Measurements from ENCODE around the gene NIPAL3.

The NIPAL3 gene

GRCh38 chr1:24424990-24425389 is 9.4 kb downstream of the NIPAL3 start:
- Histone ChIP-seq H3K4me3 (ENCODE audit: low read depth, low read length) (no peak overlapping the region), H3K4ac (ENCODE audit: low read depth, low read length) (no peak overlapping the region), H4K12ac (ENCODE audit: low read depth, low read length) (no peak overlapping the region), H3K9me3 (ENCODE audit: insufficient read depth, low read depth, low read length) (no peaks in the 10 kb centered on the region), H3K18ac (ENCODE audit: low read length) (no peak overlapping the region), H2BK120ac (ENCODE audit: insufficient read depth, low read length, poor library complexity) (no peak overlapping the region), H4K91ac (ENCODE audit: low read depth, low read length) (no peak overlapping the region), H2BK12ac (ENCODE audit: low read length) (no peak overlapping the region), H2AFZ (ENCODE audit: insufficient read depth, low read length, poor library complexity) (no peak overlapping the region), H3K27me3 (ENCODE audit: insufficient read depth, low read length) (no peaks in the 10 kb centered on the region), H3K79me1 (ENCODE audit: low read length) (no peaks in the 10 kb centered on the region), H3K36me3 (ENCODE audit: control insufficient read depth in 1 of 2, insufficient read depth in 2 of 2, low read length in 2 of 2) (peaks cover 0 to 3% of the 10 kb centered on the region in 2 experiments), H3K79me2 (ENCODE audit: control insufficient read depth, insufficient read depth, low read length, poor library complexity) (no peaks in the 10 kb centered on the region), H3K23ac (ENCODE audit: low read length) (no peak overlapping the region), H4K8ac (ENCODE audit: low read depth, low read length) (no peak overlapping the region), H3K14ac (ENCODE audit: low read length) (no peak overlapping the region), H2BK5ac (ENCODE audit: low read depth, low read length, poor library complexity) (no peak overlapping the region), H3K4me1 (ENCODE audit: control insufficient read depth in 1 of 2, insufficient read depth in 2 of 2, low read length in 2 of 2) (no peaks in the 10 kb centered on the region), H3K4me2 (ENCODE audit: low read length) (no peak overlapping the region), H3K9ac (ENCODE audit: low read length) (no peak overlapping the region), H3K27ac (ENCODE audit: low read depth, low read length) (no peak overlapping the region), H2AK5ac (ENCODE audit: low read length) (no peak overlapping the region)
- no CpG with 5 or more reads among the region's 3 CpGs for WGBS (ENCODE audit: extremely low coverage, insufficient coverage, insufficient read length)
- DNase-seq: no peak

- Histone ChIP-seq H3K4ac (ENCODE audit: low read depth, low read length) (no peak overlapping the region), H3K4me3 (ENCODE audit: low read depth, low read length) (no peak overlapping the region), H2BK5ac (ENCODE audit: low read depth, low read length, poor library complexity) (no peak overlapping the region), H3K9me3 (ENCODE audit: insufficient read depth, low read depth, low read length) (no peaks in the 10 kb centered on the region), H3K27ac (ENCODE audit: low read depth, low read length) (no peak overlapping the region), H3K9ac (ENCODE audit: low read length) (no peak overlapping the region), H2BK120ac (ENCODE audit: insufficient read depth, low read length, poor library complexity) (no peak overlapping the region), H4K12ac (ENCODE audit: low read depth, low read length) (no peak overlapping the region), H3K79me2 (ENCODE audit: control insufficient read depth, insufficient read depth, low read length, poor library complexity) (no peaks in the 10 kb centered on the region), H3K27me3 (ENCODE audit: insufficient read depth, low read length) (no peaks in the 10 kb centered on the region), H3K4me1 (ENCODE audit: control insufficient read depth in 1 of 2, insufficient read depth in 2 of 2, low read length in 2 of 2) (no peaks in the 10 kb centered on the region), H4K8ac (ENCODE audit: low read depth, low read length) (no peak overlapping the region), H2BK12ac (ENCODE audit: low read length) (no peak overlapping the region), H3K23ac (ENCODE audit: low read length) (no peak overlapping the region), H3K4me2 (ENCODE audit: low read length) (no peak overlapping the region), H2AFZ (ENCODE audit: insufficient read depth, low read length, poor library complexity) (no peak overlapping the region), H3K36me3 (ENCODE audit: control insufficient read depth in 1 of 2, insufficient read depth in 2 of 2, low read length in 2 of 2) (peaks cover 0 to 3% of the 10 kb centered on the region in 2 experiments), H3K79me1 (ENCODE audit: low read length) (no peaks in the 10 kb centered on the region), H3K14ac (ENCODE audit: low read length) (no peak overlapping the region), H3K18ac (ENCODE audit: low read length) (no peak overlapping the region), H2AK5ac (ENCODE audit: low read length) (no peak overlapping the region), H4K91ac (ENCODE audit: low read depth, low read length) (no peak overlapping the region)
- WGBS (ENCODE audit: extremely low coverage, insufficient coverage, insufficient read length): no CpG with 5 or more reads among the region's 3 CpGs
- DNase-seq: no peak
Observed at GRCh38 chr1:24425441-24425840, 9.8 kb downstream of the NIPAL3 start.

- no CpG with 5 or more reads among the region's 7 CpGs for WGBS (ENCODE audit: extremely low coverage, insufficient coverage, insufficient read length)
- no peaks in the 10 kb centered on the region for H3K27me3 ChIP-seq (ENCODE audit: insufficient read depth, low read length)
- H3K4me1 ChIP-seq (ENCODE audit: control insufficient read depth in 1 of 2, insufficient read depth in 2 of 2, low read length in 2 of 2): no peaks in the 10 kb centered on the region
- no peak overlapping the region for H2BK12ac ChIP-seq (ENCODE audit: low read length)
- H3K9ac ChIP-seq (ENCODE audit: low read length): no peak overlapping the region
- H3K36me3 ChIP-seq (ENCODE audit: control insufficient read depth in 1 of 2, insufficient read depth in 2 of 2, low read length in 2 of 2): peaks cover 0 to 3% of the 10 kb centered on the region in 2 experiments
- no peak overlapping the region for H4K12ac ChIP-seq (ENCODE audit: low read depth, low read length)
- H2AK5ac ChIP-seq (ENCODE audit: low read length): no peak overlapping the region
- H3K14ac ChIP-seq (ENCODE audit: low read length): no peak overlapping the region
- H3K4me2 ChIP-seq (ENCODE audit: low read length): no peak overlapping the region
- H3K23ac ChIP-seq (ENCODE audit: low read length): no peak overlapping the region
- no peak overlapping the region for H2BK5ac ChIP-seq (ENCODE audit: low read depth, low read length, poor library complexity)
- no peak overlapping the region for H2AFZ ChIP-seq (ENCODE audit: insufficient read depth, low read length, poor library complexity)
- no peak overlapping the region for H3K4me3 ChIP-seq (ENCODE audit: low read depth, low read length)
- H4K8ac ChIP-seq (ENCODE audit: low read depth, low read length): no peak overlapping the region
- no peak overlapping the region for H3K27ac ChIP-seq (ENCODE audit: low read depth, low read length)
- DNase-seq: no peak
- no peaks in the 10 kb centered on the region for H3K79me2 ChIP-seq (ENCODE audit: control insufficient read depth, insufficient read depth, low read length, poor library complexity)
- no peak overlapping the region for H3K4ac ChIP-seq (ENCODE audit: low read depth, low read length)
- no peak overlapping the region for H3K18ac ChIP-seq (ENCODE audit: low read length)
- no peak overlapping the region for H2BK120ac ChIP-seq (ENCODE audit: insufficient read depth, low read length, poor library complexity)
- H3K9me3 ChIP-seq (ENCODE audit: insufficient read depth, low read depth, low read length): no peaks in the 10 kb centered on the region
- H4K91ac ChIP-seq (ENCODE audit: low read depth, low read length): no peak overlapping the region
- H3K79me1 ChIP-seq (ENCODE audit: low read length): no peaks in the 10 kb centered on the region
Observed at GRCh38 chr1:24425922-24426321, 10.3 kb downstream of the NIPAL3 start.

DNA sequence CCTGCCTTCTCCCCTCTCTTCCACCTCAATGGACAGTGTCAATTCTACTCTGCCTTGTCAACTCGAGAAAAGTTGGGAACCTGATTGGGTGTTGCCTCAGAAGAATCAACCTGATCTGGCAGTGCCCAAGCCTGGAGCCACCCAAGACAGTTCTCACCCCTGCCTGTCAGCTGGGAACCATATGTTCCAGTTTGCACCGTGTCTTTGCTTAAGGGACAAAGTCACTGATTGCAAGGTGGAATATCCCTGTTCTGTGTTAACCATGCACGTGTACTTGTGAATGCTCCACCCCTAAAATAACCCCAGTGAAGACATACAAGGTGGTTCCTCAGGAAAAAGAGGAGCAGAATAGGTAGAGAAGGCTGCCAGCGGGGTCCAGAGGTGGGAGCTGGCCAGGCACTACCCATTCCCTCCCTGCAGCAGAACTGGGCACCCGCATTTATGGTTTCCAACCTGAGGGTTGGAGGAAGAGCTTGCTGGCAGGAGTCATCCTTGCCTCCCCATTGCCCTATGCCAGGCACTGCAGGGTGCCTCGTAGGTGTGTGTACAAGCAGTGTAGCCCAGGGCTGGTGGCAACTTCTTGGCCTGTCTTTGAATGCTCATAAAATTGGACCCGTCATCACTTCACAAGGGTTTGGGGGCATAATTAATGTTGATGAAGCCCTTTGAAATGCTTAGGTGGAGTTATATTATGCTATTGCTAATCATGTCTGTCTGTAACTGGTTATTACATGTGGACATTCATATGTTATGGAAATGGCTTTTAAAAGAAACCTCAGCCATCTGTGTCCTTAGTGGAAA is 11.3 kb downstream of the NIPAL3 start:
- H4K91ac ChIP-seq (ENCODE audit: low read depth, low read length): no peak overlapping the region
- no peak overlapping the region for H3K27ac ChIP-seq (ENCODE audit: low read depth, low read length)
- no peak overlapping the region for H3K4me3 ChIP-seq (ENCODE audit: low read depth, low read length)
- no peaks in the 10 kb centered on the region for H3K79me2 ChIP-seq (ENCODE audit: control insufficient read depth, insufficient read depth, low read length, poor library complexity)
- no peak overlapping the region for H2AFZ ChIP-seq (ENCODE audit: insufficient read depth, low read length, poor library complexity)
- H3K4me1 ChIP-seq (ENCODE audit: control insufficient read depth in 1 of 2, insufficient read depth in 2 of 2, low read length in 2 of 2): no peaks in the 10 kb centered on the region
- peaks cover 0 to 3% of the 10 kb centered on the region in 2 experiments for H3K36me3 ChIP-seq (ENCODE audit: control insufficient read depth in 1 of 2, insufficient read depth in 2 of 2, low read length in 2 of 2)
- no CpG with 5 or more reads among the region's 7 CpGs for WGBS (ENCODE audit: extremely low coverage, insufficient coverage, insufficient read length)
- no peak overlapping the region for H3K9ac ChIP-seq (ENCODE audit: low read length)
- H3K14ac ChIP-seq (ENCODE audit: low read length): no peak overlapping the region
- no peak overlapping the region for H3K23ac ChIP-seq (ENCODE audit: low read length)
- H3K18ac ChIP-seq (ENCODE audit: low read length): no peak overlapping the region
- DNase-seq: no peak
- H3K27me3 ChIP-seq (ENCODE audit: insufficient read depth, low read length): no peaks in the 10 kb centered on the region
- H2BK120ac ChIP-seq (ENCODE audit: insufficient read depth, low read length, poor library complexity): no peak overlapping the region
- H3K79me1 ChIP-seq (ENCODE audit: low read length): no peaks in the 10 kb centered on the region
- H4K12ac ChIP-seq (ENCODE audit: low read depth, low read length): no peak overlapping the region
- no peak overlapping the region for H2AK5ac ChIP-seq (ENCODE audit: low read length)
- H3K4ac ChIP-seq (ENCODE audit: low read depth, low read length): no peak overlapping the region
- no peak overlapping the region for H2BK12ac ChIP-seq (ENCODE audit: low read length)
- no peaks in the 10 kb centered on the region for H3K9me3 ChIP-seq (ENCODE audit: insufficient read depth, low read depth, low read length)
- H4K8ac ChIP-seq (ENCODE audit: low read depth, low read length): no peak overlapping the region
- no peak overlapping the region for H2BK5ac ChIP-seq (ENCODE audit: low read depth, low read length, poor library complexity)
- no peak overlapping the region for H3K4me2 ChIP-seq (ENCODE audit: low read length)
